ENCODE results near the gene PLXNA3.

PLXNA3 gene

GRCh38 chrX:154464806-154465365 lies 6.8 kb downstream of the PLXNA3 start:
- DNase-seq (ENCODE audit: low read depth in 2 of 2), result no peak
- TF ChIP-seq, protein P1, sequence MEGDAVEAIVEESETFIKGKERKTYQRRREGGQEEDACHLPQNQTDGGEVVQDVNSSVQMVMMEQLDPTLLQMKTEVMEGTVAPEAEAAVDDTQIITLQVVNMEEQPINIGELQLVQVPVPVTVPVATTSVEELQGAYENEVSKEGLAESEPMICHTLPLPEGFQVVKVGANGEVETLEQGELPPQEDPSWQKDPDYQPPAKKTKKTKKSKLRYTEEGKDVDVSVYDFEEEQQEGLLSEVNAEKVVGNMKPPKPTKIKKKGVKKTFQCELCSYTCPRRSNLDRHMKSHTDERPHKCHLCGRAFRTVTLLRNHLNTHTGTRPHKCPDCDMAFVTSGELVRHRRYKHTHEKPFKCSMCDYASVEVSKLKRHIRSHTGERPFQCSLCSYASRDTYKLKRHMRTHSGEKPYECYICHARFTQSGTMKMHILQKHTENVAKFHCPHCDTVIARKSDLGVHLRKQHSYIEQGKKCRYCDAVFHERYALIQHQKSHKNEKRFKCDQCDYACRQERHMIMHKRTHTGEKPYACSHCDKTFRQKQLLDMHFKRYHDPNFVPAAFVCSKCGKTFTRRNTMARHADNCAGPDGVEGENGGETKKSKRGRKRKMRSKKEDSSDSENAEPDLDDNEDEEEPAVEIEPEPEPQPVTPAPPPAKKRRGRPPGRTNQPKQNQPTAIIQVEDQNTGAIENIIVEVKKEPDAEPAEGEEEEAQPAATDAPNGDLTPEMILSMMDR (IDR thresholded peaks at IDR 0.05; ENCODE audit: low read depth, low read length), result no peak
- no peak overlapping the region for H3K4me3 ChIP-seq (replicated peaks in 1 of 2; ENCODE audit: low read depth in 2 of 2, low read length in 2 of 2)

- TF ChIP-seq, protein P1 (IDR thresholded peaks at IDR 0.05; ENCODE audit: low read depth, low read length), result no peak
- no peak for DNase-seq (ENCODE audit: low read depth in 2 of 2)
- H3K4me3 ChIP-seq (replicated peaks in 1 of 2; ENCODE audit: low read depth in 2 of 2, low read length in 2 of 2), result no peak overlapping the region
Observed at GRCh38 chrX:154465601-154466000, 7.5 kb downstream of the PLXNA3 start.

DNA sequence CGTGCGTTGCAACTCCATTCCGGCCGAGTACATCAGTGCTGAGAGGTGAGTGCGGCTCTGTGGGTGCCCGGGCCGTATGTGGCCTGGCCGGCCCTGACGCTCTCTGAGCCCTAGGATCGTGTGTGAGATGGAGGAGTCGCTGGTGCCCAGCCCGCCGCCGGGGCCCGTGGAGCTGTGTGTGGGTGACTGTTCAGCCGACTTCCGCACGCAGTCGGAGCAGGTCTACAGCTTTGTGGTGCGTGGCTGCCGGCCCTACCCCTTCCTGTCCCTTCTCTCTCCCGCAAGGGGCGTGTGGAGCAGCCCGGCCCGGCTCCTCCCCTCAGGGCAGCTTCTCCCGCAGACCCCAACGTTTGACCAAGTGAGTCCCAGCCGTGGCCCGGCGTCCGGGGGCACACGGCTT lies 8.0 kb downstream of the PLXNA3 start:
- DNase-seq (ENCODE audit: low read depth in 2 of 2), result no peak
- no peak overlapping the region for H3K4me3 ChIP-seq (replicated peaks in 1 of 2; ENCODE audit: low read depth in 2 of 2, low read length in 2 of 2)
- TF ChIP-seq, protein P1 (IDR thresholded peaks at IDR 0.05; ENCODE audit: low read depth, low read length), result no peak

- DNase-seq (ENCODE audit: low read depth in 2 of 2), result no peak
Observed at GRCh38 chrX:154466907-154467306, 8.8 kb downstream of the PLXNA3 start.

GRCh38 chrX:154467556-154467955 lies 9.5 kb downstream of the PLXNA3 start:
- TF ChIP-seq, protein P1 (IDR thresholded peaks at IDR 0.05; ENCODE audit: low read depth, low read length), result no peak
- DNase-seq (ENCODE audit: low read depth in 2 of 2), result no peak

More at GRCh38 chrX:154466907-154467306, 8.8 kb downstream of the PLXNA3 start:
- TF ChIP-seq, protein P1 (IDR thresholded peaks at IDR 0.05; ENCODE audit: low read depth, low read length), result no peak
- no peak overlapping the region for H3K4me3 ChIP-seq (replicated peaks in 1 of 2; ENCODE audit: low read depth in 2 of 2, low read length in 2 of 2)

DNA sequence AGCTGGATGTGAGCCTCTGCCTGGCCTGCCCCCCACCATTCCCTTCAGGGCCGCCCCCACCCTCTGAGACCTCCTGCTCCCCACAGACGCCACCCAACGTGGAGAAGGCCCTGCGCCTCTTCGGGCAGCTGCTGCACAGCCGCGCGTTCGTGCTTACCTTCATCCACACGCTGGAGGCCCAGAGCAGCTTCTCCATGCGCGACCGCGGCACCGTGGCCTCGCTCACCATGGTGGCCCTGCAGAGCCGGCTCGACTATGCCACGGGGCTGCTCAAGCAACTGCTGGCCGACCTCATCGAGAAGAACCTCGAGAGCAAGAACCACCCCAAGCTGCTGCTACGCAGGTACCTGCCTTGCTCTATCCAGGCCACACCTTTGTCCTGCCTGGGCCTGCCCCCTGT lies 10.1 kb downstream of the PLXNA3 start:
- DNase-seq (ENCODE audit: low read depth in 2 of 2), result no peak
- H3K4me3 ChIP-seq (replicated peaks in 1 of 2; ENCODE audit: low read depth in 2 of 2, low read length in 2 of 2), result no peak overlapping the region
- TF ChIP-seq, protein P1 (IDR thresholded peaks at IDR 0.05; ENCODE audit: low read depth, low read length), result no peak

More at GRCh38 chrX:154467556-154467955, 9.5 kb downstream of the PLXNA3 start:
- no peak overlapping the region for H3K4me3 ChIP-seq (replicated peaks in 1 of 2; ENCODE audit: low read depth in 2 of 2, low read length in 2 of 2)

- TF ChIP-seq, protein P1 (IDR thresholded peaks at IDR 0.05; ENCODE audit: low read depth, low read length), result no peak
- no peak overlapping the region for H3K4me3 ChIP-seq (replicated peaks in 1 of 2; ENCODE audit: low read depth in 2 of 2, low read length in 2 of 2)
- DNase-seq (ENCODE audit: low read depth in 2 of 2), result no peak
Observed at GRCh38 chrX:154469114-154469513, 11.0 kb downstream of the PLXNA3 start.

All from cardiac fibroblast (primary cell).